HL-60/S4 treated with retinoic acid at 250 ng/mL for 4 days and 3 days (cell line): ENCODE data around the gene AK8.

Experiments used
- in situ Hi-C: fragments of 300-500 bp; cut with MboI; formaldehyde crosslinking; loops from 2 replicates; pipeline ENCODE4 v1.7.0; 2022; ENCODE audit warnings: low sequenced_read_pairs

The AK8 gene, protein sequence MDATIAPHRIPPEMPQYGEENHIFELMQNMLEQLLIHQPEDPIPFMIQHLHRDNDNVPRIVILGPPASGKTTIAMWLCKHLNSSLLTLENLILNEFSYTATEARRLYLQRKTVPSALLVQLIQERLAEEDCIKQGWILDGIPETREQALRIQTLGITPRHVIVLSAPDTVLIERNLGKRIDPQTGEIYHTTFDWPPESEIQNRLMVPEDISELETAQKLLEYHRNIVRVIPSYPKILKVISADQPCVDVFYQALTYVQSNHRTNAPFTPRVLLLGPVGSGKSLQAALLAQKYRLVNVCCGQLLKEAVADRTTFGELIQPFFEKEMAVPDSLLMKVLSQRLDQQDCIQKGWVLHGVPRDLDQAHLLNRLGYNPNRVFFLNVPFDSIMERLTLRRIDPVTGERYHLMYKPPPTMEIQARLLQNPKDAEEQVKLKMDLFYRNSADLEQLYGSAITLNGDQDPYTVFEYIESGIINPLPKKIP

DNA sequence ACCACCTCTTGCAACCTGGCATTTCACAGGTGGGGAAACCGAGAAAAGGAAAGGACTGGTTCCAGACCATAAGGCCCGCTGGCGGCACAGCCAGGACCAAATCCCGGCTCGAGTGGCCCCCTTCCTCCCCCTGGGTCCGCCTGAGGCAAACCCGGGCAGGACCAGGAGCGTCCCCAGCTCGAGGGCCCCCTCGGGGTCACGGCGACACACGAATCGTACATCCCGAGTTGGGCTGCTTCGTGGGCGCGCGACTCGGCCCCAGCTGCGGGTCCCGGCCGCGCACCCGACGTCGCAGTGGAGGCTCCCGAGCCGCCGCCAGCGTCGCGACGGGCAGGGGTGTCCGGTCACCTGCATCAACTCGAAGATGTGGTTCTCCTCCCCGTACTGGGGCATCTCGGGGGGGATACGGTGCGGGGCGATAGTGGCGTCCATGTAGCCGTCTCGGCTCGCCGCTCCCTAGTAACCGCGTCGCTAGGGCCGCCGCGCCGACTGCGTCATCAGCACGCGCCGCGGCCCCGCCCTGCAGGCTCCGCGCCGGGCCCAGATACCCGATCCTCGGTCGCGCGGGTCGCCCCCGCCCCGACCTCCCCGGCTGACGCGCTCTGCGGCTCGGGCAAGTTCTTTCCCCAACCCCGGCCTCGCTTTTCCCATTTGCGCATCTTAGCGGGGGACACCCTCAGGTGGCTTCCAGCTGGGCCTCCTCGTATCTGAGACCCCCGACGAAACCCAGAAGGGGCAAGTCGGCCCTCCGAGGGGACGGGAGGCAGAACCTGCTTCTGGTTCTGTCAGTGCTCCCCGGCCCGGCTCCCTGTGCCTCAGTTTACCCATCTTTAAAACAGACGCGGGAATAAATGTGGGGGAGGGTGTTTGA, at the start of gene AK8:
TSS of gene AK8 (minus strand) at position 461 of the 871 bp plus-strand sequence. CDS start at position 432, 29 bp downstream.
- in situ Hi-C loops = no loop called here

DNA sequence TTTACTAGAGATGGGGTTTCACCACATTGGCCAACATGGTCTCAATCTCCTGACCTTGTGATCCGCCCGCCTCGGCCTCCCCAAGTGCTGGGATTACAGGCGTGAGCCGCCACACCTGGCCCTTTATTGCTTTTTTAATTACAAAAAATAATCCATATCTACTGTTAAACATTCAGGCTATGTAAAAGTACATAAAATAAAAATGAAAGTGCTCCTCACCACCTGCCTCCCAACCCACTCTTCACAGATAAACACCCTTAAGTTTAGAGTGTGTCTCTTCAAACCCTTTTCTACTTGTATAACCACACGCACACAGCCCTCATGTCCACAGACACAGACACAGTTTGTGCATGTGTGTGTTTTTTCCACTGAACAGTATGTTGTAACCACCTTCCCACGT, 49.6 kb upstream of the AK8 start:
- in situ Hi-C loops = no loop called here

DNA sequence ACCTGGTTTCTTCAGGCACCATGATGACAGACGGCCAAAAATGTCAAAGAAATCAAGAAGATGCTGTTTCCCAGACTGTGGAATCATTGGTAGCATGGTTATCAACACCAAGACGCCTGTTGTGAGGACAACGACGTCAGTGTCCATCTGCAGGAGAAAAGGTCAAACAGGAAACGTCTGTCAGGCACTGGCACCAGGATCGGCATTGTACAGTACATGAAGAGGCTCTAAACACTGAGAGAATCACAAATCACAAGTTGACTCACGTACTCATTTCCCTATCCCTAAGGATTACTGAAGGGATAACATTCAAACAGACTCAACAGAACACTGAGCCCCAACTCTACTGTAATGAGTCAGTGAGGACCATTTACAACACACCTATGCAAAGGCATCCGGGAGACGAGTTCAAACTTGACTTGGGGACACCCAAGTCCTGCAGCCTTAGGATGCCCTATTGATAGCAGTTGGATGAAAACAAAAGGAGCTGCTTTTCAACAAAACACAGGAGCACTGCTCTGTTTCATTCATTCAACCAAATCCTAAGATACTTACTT, 45.3 kb upstream of the AK8 start:
- in situ Hi-C loops = no loop called here

DNA sequence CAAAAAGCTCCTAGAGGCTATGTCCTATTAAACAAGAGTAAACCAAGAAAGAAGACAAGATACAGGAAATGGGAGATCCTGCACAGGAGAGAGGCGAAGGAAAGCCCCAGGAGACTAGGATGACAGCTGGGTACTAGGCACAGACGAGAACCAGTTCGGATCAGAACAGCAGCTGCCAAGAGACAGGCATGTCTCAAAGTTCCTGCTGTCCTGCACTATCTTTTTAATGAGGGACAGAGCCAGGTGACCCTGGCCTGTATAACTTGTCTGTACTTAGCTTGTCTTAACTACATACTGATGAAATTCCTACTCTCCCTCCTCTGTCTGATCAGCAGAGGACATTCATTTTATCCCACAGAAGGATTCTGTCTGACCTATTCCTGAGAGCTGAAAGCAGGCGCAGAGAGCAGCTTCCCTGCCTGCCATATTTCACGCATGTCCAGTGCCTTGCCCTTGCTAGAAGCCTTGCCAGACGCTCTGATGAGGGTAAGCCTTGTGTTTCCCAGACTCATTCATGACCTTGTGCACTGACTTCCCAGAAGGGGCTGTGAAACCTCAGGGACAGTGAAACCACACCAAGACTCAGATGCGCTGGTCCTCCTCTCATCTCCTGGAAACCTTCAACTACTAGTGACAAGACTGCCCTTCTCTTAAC, 41.7 kb upstream of the AK8 start:
- in situ Hi-C loops = no loop called here

DNA sequence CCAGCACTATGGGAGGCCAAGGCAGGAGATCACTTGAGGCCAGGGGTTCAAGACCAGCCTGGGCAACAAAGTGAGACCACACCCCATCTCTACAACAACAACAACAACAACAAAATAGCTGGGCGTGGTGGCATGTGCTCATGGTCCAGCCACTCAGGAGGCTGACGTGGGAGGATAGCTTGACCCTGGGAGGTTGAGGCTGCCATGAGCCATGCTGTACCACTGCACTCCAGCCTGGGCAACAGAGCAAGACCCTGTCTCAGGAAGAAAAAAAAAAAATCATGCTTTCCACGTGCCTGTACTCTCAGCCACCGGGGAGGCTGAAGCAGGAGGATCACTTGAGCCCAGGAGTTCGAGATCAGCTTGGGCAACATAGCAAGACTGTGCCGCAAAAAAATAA, 36.8 kb upstream of the AK8 start:
- in situ Hi-C loops = no loop called here

DNA sequence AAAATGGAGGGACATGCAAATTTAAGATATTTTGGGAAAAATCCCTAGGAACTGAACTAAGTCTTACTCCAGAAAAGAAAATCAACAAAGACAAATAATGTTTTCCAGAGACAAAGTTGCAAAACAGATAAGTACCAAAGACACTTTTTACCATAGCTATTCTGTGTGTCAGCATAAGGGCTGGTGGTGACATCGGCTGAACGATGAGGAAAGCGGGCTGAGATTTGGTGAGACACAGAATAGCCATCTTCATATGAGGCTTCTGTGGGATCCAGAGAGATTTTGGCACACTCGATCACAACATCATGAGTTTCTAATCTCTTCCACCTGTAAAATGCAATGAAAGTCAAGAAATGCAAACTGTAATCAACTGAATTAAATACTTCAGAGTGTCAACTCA, 34.0 kb upstream of the AK8 start:
- in situ Hi-C loops = no loop called here

DNA sequence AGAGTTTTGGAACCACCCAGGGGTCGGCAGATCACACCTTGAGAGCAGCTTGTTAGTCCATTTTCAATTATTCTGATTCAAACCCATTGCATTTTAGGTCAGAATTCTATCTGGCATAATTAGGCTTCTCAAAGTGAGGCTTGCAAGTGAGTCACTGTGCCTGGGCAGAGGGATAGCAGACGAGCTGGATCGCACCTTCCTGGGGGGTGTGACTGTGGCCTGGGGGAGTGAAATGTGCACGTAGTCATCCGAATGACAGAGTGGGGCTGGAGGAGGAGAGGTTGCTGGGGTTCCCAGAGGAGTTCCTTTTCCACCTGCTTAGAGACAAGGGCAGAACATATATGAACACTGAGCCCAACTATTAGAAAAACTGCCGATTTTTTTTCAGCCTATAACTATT, 32.3 kb upstream of the AK8 start:
- in situ Hi-C loops = no loop called here

DNA sequence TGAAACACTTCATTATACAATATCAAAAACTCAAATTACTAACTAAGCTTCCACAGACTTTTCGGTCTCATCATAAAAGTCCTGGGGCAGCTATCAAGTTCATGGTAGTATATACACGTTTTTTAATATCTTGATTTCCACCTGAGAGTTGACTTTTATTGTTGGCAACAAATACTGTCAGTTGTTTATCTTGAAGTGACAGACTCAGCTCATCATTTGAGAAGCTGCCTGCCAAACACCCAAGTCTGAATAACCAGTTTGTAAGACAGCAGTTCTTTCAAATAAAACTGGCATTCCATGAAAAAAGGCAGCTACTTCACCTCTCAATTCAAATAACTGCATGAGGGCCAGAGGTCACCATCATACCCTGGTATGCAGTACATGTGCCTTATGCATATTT, 31.2 kb upstream of the AK8 start:
- in situ Hi-C loops = no loop called here

DNA sequence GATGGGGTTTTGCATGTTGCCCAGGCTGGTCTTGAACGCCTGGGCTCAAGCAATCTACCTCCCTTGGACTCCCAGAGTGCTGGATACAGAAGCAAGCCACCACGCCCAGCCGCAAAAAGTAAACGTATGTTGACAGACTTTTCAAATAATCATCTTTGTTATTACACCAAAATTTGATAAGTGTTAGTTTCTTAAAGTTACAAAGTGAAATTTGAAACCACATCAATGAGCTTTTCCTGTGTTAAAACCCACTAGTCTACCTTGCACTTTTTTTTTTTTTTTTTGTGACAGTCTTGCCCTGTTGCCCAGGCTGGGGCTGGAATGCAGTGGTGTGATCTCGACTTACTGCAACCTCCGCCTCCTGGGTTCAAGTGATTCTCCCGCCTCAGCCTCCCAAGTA, 30.6 kb upstream of the AK8 start:
- in situ Hi-C loops = no loop called here

DNA sequence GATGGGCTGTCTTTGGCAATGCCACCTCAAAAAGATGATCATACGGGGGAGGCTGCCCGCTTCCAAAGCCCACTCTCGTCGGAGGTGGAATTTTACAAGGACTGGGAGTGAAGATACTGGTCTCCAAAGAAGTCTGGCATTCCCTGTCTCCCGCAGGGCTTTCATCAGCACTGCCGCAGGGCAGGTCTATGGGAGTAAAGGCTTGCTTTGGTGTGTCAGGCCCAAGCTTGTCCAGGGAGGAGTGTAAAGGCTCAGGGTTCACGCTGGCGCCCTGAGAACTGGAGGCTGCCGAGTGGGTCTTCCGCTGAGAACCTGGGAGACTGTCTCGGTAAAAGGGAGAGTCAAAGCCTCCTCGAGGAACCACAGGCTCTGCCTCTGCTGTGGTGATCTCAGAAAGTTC, 27.6 kb upstream of the AK8 start:
- in situ Hi-C loops = no loop called here

DNA sequence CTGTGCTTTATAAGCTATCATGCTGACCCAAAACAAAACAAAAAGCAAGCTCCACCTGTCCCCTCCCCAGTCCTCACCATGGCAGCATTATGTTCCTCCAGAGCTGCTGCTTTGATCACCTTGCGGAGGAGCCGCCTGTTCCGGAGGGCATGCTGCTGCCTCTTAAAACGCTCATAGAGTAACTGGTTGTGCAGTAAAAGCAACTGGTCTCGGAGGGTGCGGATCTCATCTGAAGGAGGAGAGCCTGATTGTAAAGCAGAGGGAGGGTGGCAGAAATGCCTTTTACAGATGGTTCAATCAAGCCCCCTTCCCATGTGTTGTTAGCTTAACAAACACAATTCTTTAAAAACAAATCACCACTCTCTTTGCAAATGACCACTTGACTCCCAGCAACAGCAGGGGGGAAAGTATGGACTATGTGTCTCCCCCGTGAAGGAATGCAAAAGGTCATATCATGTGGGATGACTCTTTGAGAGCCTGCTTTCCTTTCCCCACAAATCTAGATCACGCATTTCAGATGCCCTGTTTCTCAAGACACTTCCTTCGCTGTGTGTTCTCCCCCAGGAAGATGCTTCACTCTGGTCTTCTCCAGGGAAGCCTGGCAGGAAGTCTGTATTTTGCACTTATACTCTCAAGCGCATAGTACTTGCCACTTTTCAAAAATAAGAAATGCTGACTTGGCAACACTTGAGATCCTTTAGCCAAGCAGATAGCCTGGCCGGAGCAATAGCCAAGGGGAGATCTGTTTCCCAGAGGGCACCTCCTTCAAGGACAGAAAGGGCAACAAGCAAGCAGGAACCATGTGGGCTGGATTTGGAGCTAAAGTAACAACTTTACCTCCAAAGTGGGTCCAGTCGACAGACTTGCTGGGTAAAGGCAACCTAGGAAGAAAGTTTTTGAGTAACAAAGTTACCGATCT, 25.7 kb upstream of the AK8 start:
- in situ Hi-C loops = no loop called here

DNA sequence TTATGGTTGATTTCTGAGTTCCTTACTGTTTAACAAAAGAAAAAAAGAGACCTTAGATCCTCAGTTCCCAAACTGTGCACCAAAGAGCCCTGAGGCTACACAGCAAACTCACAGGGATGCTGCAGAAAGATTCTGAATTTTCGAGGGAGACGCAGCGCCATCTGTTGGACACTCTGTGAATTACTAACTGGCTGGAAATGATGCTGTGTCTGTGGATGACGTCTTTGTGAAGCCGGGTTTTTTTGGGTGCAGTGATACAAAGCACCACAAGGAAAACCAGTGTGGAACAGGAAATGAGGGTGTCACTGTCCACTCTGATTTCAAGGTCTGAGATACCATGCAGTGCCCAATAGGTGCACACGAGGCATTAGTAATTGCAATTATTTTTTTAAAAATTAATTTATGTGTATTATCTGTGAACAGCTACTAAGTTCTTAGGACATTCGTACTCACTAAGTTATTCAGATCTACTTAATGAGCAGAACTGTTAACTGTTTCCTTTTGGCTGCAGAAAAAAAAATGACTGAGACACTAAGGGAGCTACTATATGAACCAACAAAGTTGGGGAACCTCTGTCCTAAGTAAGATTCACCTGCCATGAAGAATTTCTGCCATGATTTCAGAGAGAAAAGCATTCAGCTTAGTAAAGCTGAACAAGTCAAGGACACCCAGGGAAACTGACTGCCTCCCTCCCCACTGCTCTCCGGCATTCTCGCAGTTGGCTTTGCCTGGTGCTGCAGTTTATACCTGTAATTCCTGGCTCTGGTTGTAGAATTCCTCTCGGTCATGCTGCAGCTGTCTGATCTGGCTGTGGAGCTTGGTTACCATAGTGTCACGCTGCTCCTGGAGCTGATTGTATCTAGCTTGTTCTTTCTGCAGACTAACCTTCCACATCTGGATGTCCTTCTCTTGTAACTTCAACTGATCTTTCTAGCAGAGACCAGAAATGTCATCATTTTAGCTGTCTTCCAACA, 24.1 kb upstream of the AK8 start:
- in situ Hi-C loops = no loop called here

DNA sequence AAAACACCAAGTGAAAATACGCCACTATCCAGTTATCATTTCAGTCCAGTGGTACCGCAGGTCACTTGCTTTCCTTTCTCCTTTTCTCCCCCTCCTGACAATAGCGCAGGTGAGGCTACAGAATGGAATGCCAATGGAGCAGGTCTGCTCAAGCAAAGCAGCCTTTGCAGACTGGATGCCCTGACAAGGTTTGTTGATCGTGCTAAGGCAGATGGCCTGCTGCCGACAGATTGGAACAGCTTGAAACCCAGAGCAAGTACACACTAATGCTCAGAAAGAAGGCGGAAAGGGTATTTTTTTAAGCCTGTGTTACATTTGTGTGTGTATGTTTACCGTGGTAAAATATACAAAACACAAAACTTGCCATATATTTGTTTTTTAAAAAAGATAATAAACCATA, 20.0 kb upstream of the AK8 start:
- in situ Hi-C loops = no loop called here

DNA sequence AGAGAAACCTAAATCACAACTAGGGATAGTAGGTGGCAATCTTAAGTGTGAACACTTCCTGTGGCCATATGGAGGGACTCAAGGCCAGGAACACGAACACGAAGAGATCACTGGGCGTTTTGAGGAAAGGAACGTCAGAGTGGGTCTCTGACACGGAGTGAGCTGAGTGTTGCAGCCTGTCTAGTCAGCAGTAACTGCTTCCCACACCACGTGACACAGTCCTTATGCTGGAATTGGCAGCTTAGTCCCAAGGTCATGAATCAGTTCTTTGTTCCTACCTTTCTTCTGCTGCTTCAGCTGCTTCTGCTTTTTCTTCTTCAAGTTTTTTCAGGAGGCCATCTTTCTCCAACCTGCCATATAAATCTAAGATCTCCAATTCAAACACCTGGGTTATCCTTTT, 18.8 kb upstream of the AK8 start:
- in situ Hi-C loops = no loop called here

DNA sequence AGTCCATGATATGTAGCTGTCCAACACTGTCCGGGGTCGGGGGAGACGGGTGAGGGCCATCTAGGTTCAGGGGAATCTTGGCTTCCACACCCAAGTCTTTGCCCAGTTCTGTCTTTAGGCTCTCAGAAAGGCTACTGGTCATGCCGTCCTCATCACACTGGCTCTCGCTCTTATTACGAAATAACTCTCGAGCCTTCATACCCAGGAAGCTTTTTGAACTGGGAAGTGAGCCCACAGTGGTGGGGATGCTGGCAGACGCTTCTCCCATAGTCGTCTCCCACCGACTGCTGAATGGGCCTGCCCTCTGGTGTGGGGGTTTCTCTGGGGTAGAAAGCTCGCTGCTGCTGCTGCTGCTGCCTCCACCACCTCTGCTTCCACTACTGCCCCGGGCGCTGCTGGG, 18.2 kb upstream of the AK8 start:
- in situ Hi-C loops = no loop called here

DNA sequence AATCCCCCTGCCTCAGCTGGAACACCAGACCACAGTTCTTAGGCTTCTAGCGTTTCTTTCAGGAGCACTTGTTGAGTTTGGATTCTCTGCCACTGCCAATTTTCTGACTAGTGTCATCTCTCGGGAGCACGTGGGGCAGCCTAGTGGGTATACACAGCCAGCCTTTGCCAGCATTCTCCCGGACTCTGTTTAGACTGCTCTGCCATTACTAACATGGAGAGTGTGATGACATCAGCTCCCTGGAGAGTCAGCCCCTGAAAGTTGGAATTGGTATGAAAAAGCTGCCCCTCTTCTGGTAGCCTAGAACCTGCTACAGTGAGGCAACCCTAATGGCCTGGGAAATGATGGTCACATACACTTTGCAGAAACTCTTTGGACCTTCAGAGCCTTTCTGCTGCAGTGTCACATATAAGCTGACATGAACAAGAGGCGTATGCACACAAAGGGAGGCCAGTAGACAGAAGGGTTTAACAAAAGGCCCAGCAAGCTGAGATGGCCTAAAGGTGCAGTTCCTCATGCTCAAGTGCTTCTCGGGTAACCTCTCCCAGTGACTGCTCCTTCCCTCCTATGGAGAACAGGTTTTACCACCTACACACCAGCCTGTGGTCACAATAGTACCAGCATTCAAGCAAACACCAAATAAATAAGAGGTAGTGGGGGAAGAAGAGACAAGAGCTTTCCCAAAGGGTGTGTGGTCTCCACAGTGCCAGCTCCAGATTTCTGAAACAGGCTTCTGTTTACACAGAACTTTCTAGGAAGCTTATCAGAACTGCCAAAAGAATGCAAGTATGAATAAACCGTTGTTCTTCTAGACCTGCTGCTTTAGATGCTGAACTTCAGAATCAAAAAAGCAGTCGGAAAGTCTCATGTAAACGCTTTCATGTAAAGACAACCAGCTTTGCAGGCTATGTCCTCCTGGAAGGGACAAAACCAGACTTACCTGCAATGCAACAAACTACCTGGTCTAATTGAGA, 17.1 kb upstream of the AK8 start:
- in situ Hi-C loops = no loop called here

DNA sequence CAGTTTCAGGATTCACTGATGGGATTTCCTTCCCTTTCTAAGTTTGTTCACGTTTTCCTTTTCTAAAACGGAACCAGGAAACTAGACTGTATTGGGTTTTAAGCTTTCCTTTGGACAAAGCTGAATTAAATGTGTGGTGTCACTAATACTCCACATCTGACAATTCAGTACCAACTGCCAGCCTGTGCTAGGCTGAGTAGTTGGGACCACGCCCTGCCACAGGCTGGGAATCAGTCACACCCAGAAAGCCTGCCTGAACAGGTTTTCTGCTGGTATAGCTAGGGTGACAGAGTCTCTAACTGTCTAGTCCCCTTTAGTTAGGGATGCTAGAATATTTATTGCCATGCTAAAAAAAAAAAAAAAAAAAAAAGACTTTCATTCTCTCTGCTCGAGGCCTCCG, 16.3 kb upstream of the AK8 start:
- in situ Hi-C loops = no loop called here

DNA sequence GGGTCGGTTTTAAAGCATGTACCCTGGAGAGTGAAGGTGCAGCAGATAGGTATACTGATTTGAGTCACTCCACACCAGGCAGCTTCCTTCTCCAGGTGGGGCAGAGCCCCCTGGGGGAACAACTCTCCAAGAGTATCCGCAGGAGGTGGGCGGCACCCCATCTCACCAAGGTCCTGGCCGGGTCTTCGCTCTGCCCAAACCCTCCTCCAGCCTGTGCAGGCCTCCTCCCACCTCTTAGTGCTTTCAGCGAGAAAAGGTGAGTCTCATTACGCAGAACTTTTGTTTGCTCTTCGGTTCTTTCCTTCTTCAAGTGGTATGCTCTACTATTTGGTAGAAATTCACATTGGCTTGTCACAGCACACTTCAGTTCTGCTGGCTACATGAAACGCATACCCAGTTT, 14.3 kb upstream of the AK8 start:
- in situ Hi-C loops = no loop called here
